Suprapubic skin (tissue), 3 donors: ENCODE measurements around the gene PPP2R5B.

Experiments
- POLR2AphosphoS5 ChIP-seq, 3 donors: sonication (generic); formaldehyde crosslinking; IDR thresholded peaks; one replicate each; pipeline ENCODE4 v1.6.1; 2017; ENCODE audit warnings: antibody characterized with exemption in 3 of 3
- TF ChIP-seq, protein P1 (sequence below), 2 donors: fragments of 200-600 bp in 1 of 2; fragments of 450-650 bp in 1 of 2; sonication (generic) in 1 of 2; IDR thresholded peaks; one replicate each; pipeline ENCODE4 v1.5.1; 2016 to 2019; ENCODE audit warnings: antibody characterized with exemption in 2 of 2, mild to moderate bottlenecking in 1 of 2, moderate library complexity in 1 of 2

DNA sequence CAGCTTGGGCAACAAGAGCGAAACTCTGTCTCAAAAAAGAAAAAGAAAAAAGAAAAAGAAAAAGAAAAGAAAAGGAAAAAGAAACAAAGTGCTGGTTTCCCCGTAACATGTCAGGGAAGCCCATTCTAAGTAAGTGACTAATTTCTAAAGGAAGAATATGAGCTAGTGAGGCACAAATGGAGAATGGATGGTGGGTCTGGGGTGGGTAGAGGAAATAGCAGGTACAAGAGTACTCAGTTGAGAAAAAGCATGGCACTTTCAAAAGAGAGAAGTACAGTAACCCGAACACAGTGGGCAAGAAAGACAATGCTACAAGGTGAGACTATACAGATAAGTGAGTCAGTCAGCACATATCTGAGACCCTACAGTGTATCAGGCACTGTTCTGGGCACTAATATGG, 42.9 kb downstream of the PPP2R5B start:
- TF ChIP-seq, protein P1, sequence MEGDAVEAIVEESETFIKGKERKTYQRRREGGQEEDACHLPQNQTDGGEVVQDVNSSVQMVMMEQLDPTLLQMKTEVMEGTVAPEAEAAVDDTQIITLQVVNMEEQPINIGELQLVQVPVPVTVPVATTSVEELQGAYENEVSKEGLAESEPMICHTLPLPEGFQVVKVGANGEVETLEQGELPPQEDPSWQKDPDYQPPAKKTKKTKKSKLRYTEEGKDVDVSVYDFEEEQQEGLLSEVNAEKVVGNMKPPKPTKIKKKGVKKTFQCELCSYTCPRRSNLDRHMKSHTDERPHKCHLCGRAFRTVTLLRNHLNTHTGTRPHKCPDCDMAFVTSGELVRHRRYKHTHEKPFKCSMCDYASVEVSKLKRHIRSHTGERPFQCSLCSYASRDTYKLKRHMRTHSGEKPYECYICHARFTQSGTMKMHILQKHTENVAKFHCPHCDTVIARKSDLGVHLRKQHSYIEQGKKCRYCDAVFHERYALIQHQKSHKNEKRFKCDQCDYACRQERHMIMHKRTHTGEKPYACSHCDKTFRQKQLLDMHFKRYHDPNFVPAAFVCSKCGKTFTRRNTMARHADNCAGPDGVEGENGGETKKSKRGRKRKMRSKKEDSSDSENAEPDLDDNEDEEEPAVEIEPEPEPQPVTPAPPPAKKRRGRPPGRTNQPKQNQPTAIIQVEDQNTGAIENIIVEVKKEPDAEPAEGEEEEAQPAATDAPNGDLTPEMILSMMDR (IDR thresholded peaks at IDR 0.05), result no peak
- TF ChIP-seq POLR2AphosphoS5 (IDR thresholded peaks at IDR 0.05), result no peak
